ENCODE data around the gene MORN3. TPM values are rescaled to one million over a fixed set of nuclear protein-coding genes. Genes with fewer than 3 reads are reported as not detected.

Gene MORN3
- polyA plus RNA-seq: 0.27 and 1.4 TPM in 2 replicates

GRCh38 chr12:121669521-121669900 lies at the start of gene MORN3:
MORN3 (minus strand) TSS chr12:121669654; CDS start chr12:121669483, 171 bp downstream.

GRCh38 chr12:121712461-121713256 lies 43.2 kb upstream of the MORN3 start, which contains the start of gene TMEM120B:
TMEM120B (plus strand) TSS chr12:121712752; CDS start chr12:121712896, 144 bp downstream.

GRCh38 chr12:121626087-121626852 lies 43.2 kb downstream of the MORN3 start, which contains the start of gene ORAI1:
ORAI1 (plus strand) TSS chr12:121626530.

Other genes with a start within 250 kb of the MORN3 start
- gene KDM2B, start 88.6 kb downstream of the MORN3 start, polyA plus RNA-seq: 3.7 and 6.0 TPM in 2 replicates
- 0.95 TPM in 1 of 2 replicates, not detected in the other for gene ORAI1, start 43.1 kb downstream of the MORN3 start, polyA plus RNA-seq
- gene TMEM120B, start 43.1 kb upstream of the MORN3 start, polyA plus RNA-seq: 8.1 and 8.3 TPM in 2 replicates
- gene RHOF, start 124.0 kb upstream of the MORN3 start, polyA plus RNA-seq: 1.5 and 3.1 TPM in 2 replicates
- gene SETD1B, start 134.4 kb upstream of the MORN3 start, polyA plus RNA-seq: 1.1 and 1.2 TPM in 2 replicates
- not detected in 2 replicates for gene HPD, start 189.2 kb upstream of the MORN3 start, polyA plus RNA-seq
- gene PSMD9, start 219.1 kb upstream of the MORN3 start, polyA plus RNA-seq: 20.5 and 35.4 TPM in 2 replicates
- gene CFAP251, start 248.9 kb upstream of the MORN3 start, polyA plus RNA-seq: 3.4 and 7.0 TPM in 2 replicates